COLO668 (cell line): ENCODE results near the gene TICAM1.
A peak's percentile ranks its signal among the peaks of the same experiment; 100 is the strongest.
"Not testable (repeated sequence)": the region's sequence is repeated elsewhere in the genome, so short reads cannot be mapped to it uniquely, and the experiment has no call there.

Source experiments
- DNase-seq: peaks from one replicate; lab custom pipeline; 2025; ENCODE audit not compliant: unreplicated experiment; lab: John Stamatoyannopoulos, UW

Gene TICAM1

DNA sequence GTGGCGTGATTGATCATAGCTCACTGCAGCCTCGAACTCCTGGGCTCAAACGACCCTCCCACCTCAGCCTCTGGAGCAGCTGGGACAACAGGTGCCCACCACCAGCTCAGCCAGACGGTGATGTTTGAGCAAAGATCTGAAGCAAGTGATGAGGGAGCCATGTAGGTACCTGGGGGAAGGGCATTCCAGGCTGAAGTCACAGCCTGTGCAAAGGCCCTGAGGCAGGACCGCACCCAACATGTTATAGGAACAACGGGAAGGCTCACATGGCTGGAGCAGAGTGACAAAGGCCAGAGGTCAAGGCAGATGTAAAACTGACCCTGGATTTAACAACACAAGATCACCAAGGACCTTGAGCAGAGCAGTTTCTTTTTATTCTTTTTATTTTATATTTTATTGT, 25.1 kb downstream of the TICAM1 start:
- no peak for DNase-seq

DNA sequence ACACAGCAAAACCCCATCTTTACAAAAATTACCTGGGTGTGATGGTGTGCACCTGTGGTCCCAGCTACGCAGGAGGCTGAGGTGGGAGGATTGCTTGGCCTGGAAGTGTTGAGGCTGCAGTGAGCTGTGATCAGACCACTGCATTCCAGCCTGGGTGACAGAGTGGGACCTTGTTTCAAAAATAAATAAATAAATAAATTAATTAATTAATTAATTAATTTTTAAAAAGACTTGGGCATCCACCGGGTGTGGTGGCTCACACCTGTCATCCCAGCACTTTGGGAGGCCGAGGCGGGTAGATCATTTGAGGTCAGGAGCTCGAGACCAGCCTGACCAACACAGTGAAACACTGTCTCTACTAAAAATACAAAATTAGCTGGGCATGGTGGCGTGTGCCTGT, 26.4 kb downstream of the TICAM1 start:
- DNase-seq: not testable (repeated sequence)

DNA sequence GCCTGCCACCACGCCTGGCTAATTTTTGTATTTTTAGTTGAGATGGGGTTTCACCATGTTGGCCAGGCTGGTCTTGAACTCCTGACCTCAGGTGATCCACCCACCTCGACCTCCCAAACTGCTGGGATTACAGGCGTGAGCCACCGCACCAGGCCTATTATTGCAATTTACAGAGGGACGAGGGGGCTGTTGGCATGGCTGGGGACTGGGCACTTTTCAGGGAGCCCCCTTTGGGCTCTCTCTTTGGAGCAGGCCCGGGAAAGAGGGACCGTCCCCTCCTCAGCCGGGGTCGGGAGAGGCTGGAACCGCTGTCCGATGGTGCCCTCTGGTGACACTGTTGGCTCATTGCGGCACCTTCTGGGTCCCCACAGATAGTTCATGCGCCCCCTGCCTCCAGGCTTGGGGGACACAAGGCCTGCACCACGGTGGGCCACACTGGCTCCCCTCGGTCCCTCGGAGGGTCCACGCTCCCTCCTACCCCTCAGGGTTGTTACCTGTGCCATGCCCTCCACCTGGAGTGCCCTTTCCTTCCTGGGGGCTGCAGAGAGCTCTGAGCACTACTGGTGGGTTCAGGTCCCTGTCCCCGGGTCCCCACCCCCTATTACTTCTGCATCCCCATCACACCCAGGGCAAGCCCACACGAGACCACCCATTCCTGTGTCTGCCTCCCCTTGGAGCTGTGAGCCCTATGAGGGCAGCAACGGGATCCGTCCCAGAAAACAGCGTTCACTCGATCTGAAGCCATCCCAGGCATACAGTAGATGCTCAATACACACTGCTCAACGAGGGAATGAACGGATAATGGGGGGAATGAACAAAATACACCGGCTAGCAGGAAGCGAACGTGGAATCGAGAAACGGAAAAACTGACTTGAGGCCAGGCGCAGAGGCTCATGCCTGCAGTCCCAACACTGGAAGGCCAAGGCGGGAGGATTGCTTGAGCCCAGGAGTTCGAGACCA, 27.5 kb downstream of the TICAM1 start:
- peak; percentile 56 for DNase-seq

DNA sequence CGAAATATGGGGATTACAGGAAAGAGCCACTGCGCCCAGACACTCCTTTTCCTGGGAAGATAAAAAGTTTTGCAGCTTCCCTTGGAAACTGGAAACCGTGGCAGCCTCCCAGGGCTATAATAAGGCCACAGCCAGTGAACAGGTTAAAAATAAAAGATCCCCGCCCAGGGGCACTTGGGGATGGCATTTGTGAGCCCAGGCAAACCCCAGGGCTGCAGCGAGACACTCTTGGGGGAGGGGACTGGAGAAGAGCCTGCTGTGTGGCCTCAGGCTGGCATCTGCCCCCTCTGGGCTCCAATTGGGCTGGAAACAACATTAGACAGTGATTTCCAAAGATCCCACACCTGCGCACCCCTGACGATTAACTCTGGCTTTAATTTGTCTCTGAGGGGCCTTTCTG, 28.8 kb downstream of the TICAM1 start:
- no peak for DNase-seq

DNA sequence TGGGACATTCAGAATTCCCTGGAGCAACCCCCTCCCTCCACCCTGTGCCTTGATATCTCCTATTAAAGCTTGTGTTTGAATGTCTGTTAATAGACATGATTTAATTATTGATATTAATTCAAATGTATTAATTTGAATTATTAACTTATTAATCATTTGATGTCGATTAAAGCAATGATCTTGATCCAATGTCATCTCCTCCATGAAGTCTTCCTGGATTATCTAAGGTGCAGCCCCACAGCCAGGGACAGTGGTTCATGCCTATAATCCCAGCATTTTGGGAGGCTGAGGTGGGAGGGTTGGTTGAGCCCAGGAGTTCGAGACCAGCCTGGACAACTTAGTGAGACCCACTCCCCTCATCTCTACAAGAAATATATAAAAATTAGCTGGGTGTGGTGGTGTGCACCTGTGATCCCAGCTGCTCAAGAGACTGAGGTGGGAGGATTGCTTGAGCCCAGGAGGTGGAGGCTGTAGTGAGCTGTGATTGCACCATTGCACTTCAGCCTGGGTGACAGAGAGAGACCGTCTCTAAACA, 30.4 kb downstream of the TICAM1 start:
- no peak for DNase-seq

DNA sequence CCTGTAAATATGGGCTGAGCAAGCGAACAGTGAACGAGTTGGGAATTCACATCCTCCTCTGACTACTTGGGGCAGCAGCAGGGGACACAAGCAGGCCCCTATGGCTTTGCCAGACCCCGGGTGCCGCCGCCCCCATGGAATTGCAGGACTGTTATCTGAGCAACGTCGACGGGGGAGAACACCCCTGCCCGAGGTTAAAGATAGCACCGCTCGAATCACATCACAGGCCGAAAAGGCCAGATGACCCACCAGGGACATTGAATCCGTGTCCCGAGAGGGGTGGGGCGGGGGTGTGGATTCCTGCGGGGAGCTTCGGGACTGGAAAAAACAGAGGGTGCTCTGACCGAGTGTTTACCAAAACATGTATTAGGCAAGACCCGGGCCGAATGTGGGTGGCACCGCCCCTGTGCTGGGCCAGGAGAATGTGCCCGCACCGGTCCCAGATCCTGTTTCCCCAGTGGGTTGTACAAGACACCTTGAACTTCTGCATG, 30.9 kb downstream of the TICAM1 start:
- DNase-seq: no peak

DNA sequence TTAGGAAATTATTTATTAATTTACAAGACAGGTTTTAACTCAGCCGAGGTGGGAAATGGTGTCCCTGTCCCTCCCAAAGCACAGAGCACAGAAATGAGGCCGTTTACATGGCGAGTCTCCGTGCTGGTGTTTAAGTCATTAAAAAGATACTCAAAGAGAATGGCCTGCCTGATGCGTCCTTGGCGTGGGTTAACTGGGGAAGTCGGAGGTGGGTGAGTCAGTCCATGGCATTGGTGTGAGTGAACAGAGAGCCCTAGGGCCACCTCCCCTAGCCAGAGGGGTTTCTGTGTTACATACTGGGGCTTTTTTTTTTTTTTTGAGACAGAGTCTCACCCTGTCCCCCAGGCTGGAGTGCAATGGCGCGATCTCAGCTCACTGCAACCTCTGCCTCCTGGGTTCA, 36.1 kb downstream of the TICAM1 start:
- DNase-seq: no peak

DNA sequence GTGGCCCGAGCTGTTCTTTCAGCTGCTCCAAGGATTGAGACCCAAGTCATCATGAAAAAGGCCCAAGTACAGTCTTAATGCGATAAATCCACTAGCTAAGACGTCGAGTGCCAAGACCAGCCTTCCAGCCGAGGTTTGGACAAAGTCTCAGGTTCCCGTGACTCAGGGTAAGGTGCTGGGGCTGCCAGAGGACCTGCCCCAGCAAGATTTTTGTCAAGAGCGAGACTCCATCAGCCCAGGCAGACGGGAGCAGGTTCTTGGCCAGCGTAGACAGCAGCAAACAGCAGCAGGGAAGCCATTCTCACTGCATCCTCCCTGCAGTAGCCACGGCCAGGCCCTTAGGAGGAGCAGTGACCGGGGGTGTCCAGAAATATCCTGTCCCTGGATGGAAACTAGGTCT, 36.5 kb downstream of the TICAM1 start:
- no peak for DNase-seq

DNA sequence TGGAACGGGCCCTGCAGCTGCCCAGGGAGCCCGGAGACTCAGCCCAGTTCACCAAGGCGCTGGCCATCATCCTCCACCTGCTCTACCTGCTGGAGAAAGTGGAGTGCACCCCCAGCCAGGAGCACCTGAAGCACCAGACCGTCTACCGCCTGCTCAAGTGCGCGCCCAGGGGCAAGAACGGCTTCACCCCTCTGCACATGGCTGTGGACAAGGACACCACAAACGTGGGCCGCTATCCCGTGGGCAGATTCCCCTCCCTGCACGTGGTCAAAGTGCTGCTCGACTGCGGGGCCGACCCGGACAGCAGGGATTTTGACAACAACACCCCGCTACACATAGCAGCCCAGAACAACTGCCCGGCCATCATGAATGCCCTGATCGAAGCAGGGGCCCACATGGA, 38.2 kb downstream of the TICAM1 start:
- DNase-seq: not testable (repeated sequence)

DNA sequence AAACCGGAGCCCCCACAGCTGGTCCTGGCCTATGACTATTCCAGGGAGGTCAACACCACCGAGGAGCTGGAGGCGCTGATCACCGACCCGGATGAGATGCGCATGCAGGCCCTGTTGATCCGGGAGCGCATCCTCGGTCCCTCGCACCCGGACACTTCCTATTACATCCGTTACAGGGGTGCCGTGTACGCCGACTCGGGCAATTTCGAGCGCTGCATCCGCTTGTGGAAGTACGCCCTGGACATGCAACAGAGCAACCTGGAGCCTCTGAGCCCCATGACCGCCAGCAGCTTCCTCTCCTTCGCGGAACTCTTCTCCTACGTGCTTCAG, 38.7 kb downstream of the TICAM1 start:
- not testable (repeated sequence) for DNase-seq

DNA sequence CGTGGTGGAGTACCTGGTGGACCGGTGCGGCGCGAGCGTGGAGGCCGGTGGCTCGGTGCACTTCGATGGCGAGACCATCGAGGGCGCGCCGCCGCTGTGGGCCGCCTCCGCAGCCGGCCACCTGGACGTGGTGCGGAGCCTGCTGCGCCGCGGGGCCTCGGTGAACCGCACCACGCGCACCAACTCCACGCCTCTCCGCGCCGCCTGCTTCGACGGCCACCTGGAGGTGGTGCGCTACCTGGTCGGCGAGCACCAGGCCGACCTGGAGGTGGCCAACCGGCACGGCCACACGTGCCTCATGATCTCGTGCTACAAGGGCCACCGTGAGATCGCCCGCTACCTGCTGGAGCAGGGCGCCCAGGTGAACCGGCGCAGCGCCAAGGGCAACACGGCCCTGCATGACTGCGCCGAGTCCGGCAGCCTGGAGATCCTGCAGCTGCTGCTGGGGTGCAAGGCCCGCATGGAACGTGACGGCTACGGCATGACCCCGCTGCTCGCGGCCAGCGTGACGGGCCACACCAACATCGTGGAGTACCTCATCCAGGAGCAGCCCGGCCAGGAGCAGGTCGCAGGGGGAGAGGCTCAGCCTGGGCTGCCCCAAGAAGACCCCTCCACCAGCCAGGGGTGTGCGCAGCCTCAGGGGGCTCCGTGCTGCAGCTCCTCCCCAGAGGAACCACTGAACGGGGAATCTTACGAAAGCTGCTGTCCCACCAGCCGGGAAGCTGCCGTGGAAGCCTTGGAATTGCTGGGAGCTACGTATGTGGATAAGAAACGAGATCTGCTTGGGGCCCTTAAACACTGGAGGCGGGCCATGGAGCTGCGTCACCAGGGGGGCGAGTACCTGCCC, 39.3 kb downstream of the TICAM1 start:
- DNase-seq: peak; percentile 52

DNA sequence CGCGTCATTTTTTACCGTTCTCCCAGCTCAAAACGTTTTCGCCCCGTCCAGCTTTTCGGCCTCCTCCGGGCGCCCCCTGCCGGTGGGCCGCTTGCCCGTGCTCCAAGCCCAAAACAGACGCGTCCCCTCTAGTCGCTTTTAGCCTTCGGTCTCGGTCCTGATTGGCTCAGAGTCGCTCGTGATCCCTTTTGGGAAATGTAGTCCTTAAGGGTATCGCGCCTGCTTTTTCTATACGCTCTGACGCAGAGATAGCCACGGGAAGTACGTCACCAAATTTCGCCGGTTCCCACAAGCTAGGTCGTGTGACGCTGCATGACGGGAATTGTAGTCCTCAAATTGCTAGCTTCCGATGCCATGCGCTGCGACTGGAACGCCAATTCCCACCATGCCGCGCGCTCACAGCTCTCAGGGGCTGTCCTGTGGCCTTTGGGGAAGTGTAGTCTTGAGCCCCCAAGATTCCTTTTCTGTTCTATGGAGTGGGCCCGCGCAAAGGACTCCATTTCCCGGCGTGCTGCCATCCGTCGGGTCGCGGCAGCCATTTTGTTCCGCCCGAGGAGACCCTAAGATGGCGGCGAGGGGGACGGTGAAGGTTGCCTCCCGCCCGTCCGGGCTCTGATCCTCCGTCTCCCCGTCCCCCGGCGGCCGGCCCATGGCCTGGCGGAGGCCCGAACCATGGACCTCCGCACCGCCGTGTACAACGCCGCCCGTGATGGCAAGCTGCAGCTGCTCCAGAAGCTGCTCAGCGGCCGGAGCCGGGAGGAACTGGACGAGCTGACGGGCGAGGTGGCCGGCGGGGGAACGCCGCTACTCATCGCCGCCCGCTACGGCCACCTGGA, 40.1 kb downstream of the TICAM1 start, which contains the start of gene FEM1A:
FEM1A (plus strand) TSS at position 552 of the 836 bp plus-strand sequence; CDS start at position 673, 121 bp downstream.
- DNase-seq: peak; percentile 98

DNA sequence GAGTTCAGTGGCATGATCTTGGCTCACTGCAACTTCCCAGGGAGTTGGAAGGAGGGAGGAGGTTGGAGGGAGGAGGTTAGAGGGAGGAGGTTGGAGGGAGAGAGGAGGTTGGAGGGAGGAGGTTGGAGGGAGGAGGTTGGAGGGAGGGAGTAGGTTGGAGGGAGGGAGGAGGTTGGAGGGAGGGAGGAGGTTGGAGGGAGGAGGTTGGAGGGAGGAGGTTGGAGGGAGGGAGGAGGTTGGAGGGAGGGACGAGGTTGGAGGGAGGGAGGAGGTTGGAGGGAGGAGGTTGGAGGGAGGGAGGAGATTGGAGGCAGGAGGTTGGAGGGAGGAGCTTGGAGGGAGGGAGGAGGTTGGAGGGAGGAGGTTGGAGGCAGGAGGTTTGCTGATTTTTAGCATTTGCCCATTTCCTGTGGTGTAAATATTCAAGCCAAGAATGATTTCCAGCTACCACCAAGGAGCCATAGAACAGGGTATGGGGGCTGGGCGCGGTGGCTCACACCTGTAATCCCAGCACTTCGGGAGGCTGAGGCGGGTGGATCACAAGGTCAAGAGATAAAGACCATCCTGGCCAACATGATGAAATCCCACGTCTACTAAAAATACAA, 45.0 kb downstream of the TICAM1 start:
- not testable (repeated sequence) for DNase-seq

DNA sequence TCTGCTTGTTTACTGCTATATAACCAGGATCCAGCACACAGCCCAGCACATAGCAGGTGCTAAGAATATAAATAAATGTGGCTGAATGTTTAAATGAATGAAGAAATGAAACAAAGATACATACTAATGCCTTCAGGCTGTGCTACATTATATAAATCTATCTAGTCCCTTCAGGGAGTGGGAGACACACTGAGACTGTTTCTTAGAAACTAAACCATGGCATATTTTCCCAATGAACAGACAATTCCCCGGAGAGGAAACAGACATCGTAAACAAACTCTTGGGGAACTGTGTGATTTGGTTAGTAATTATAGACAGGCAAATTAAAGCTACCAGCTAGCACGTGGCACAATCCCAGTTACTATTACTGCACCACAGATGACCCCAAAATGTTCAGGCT, 49.7 kb downstream of the TICAM1 start:
- DNase-seq: no peak

DNA sequence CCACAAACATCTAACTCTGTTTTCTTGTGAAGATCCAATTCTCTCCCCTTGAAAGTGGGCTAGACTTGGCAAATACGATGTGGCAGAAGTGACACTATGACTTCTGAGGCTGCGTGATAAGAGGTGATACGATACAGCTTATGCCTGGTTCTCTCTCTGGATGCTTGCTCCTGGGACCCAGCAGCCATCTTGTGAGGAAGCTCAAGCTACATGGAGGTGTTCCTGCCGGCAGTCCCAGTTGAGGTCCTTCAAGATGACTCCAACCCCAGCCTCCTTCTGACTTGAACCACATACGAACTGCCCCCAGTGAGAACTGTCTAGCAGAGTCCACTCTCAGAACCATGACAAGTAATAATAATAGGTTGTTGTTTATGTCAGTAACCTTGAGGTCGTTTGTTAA, 50.7 kb downstream of the TICAM1 start:
- no peak for DNase-seq

DNA sequence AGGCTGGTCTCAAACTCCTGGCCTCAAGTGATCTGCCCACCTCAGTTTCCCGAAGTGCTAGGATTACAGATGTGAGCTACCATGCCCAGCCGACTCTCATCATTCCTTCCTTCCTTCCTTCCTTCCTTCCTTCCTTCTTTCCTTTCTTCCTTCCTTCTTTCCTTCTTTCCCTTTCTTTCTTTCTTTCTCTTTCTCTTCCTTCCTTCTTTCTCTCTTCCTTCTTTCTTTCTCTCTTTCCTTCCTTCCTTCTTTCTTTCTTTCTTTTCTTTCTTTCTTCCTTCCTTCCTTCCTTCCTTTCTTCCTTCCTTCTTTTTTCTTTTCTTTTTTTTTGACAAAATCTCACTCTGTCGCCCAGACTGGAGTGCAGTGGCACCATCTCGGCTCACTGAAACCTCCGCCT, 53.4 kb downstream of the TICAM1 start:
- DNase-seq: not testable (repeated sequence)

DNA sequence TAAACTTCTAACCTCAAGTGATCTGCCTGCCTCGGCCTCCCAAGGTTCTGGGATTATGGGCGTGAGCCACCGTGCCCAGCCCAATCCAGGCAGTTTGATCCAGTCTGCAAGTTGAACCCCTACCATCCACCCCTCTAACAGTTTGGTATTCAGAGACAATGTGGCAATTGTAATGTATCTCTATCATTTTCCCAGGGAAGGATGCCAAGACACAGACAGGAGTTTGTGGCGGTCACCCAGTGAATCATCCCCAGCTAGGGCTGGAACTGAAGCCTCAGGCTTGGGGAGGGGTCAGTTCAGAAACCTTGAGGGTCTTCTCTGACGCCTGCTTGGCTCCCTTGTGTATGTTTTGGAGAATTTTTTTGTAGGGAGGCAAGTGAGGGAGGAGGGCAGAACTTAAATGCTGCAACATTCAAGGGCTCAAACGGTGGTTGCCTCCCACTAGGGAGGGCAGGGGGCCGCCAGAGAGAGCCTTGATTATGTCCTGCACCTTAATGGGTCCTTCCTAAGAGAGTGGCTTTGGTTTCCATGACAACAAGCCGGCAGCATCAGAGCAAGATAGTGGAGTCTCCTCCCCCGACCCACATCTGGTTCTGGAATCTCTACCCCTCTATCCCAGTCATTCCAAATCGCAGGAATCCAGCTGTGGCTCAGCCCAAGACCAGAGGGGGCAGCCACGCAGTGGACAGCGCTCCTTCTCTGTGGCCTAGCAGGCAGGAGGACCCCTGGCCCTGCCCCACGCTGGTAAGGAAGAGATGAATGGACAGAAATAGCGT, 54.9 kb downstream of the TICAM1 start:
- DNase-seq: no peak

DNA sequence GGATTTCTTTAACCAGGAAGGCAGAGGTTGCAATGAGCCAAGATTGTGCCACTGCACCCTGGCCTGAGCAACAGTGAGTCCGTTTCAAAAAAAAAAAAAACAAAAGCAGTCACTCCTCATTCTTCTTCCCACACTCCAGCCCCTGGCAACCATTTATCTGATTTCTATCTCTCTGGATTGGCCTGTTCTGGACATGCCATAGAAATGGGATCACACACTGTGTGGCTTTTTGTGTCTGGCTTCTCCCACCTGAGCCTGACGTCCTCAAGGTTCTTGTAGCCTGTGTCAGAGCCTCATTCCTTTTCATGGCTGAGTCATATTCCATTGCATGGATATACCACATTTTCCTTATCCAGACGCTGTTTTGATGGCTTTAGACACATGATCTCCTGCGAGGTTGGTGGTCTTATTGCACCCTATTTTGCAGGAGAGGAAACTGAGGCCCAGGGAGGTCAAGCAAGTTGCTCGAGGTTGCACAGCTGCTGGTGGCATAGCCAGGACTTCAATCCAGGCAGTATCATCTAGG, 55.8 kb downstream of the TICAM1 start:
- DNase-seq: no peak

DNA sequence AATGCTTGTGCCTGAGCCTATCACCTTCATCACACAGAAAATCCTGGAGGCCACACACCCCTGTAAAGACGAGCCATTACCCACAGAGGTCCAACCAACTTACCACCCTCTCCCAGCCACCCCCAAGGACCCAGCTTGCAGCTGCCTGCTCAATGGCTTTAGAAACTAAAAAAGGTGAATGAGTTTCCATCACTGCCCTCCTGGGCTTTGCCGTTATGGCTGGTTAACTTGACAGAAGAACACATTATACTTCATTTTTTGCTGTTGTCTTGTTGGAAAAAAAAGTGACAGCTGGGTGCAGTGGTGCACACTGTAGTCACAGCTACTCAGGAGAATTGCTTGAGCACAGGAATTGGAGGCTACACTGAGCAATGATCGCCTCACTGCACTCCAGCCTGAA, 57.4 kb downstream of the TICAM1 start:
- DNase-seq: no peak
